OCI-LY1 (cell line): ENCODE measurements around the gene HES2.

Experiments used
- EZH2 ChIP-seq: fragments of 200-600 bp; sonication (generic), shearing (Covaris generic); IDR thresholded peaks from 2 replicates; pipeline ENCODE4 v1.8.0; 2017; ENCODE audit warnings: borderline replicate concordance, mixed run types, mild to moderate bottlenecking, antibody characterized with exemption, low read length, moderate library complexity, mixed read lengths
- TF ChIP-seq, protein P1 (sequence below): fragments of 200-600 bp; sonication (generic), shearing (Covaris generic); IDR thresholded peaks from 2 replicates; pipeline ENCODE4 v1.5.1; 2017; ENCODE audit warnings: mild to moderate bottlenecking, antibody characterized with exemption, low read length, moderate library complexity, mixed read lengths

GRCh38 chr1:6461538-6462411 is 42.1 kb upstream of the HES2 start:
- no peak for TF ChIP-seq EZH2
- TF ChIP-seq, protein P1, sequence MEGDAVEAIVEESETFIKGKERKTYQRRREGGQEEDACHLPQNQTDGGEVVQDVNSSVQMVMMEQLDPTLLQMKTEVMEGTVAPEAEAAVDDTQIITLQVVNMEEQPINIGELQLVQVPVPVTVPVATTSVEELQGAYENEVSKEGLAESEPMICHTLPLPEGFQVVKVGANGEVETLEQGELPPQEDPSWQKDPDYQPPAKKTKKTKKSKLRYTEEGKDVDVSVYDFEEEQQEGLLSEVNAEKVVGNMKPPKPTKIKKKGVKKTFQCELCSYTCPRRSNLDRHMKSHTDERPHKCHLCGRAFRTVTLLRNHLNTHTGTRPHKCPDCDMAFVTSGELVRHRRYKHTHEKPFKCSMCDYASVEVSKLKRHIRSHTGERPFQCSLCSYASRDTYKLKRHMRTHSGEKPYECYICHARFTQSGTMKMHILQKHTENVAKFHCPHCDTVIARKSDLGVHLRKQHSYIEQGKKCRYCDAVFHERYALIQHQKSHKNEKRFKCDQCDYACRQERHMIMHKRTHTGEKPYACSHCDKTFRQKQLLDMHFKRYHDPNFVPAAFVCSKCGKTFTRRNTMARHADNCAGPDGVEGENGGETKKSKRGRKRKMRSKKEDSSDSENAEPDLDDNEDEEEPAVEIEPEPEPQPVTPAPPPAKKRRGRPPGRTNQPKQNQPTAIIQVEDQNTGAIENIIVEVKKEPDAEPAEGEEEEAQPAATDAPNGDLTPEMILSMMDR: no peak
